AG04450 (cell line): ENCODE measurements around the gene NFIC. TPM values are rescaled to one million over a fixed set of nuclear protein-coding genes. Genes with fewer than 3 reads are reported as not detected.
A peak's percentile ranks its signal among the peaks of the same experiment; 100 is the strongest.

Source experiments
- CTCF ChIA-PET: fragments of 300-600, 350-600 bp; formaldehyde crosslinking; extraction: SDS; loops from one replicate; lab custom pipeline; 2022; ENCODE audit warnings: antibody characterized with exemption, inconsistent platforms; lab: Charles Lee
- POLR2A ChIA-PET: fragments of 350-600 bp; formaldehyde crosslinking; extraction: SDS; loops from one replicate; lab custom pipeline; 2021; ENCODE audit warnings: antibody characterized with exemption, inconsistent platforms; lab: Yijun Ruan, JAX
- DNase-seq: peaks from one replicate; pipeline ENCODE4 v3.0.0-alpha.2; 2011; ENCODE audit warnings: low read depth, low spot score
- H3K27ac ChIP-seq: one replicate; pipeline ENCODE4 v1.5.1; 2012; ENCODE audit warnings: low read depth, low read length, control low read depth
- H3K27me3 ChIP-seq: one replicate; pipeline ENCODE4 v1.6.0; 2012; ENCODE audit warnings: low read length; ENCODE audit not compliant: control insufficient read depth, insufficient read depth
- H3K4me3 ChIP-seq: 2 replicates; pipeline ENCODE4 v1.5.1; 2011; ENCODE audit warnings: mild to moderate bottlenecking, low read depth, low read length, control low read depth
- H3K9me3 ChIP-seq: 2 replicates; pipeline ENCODE4 v1.5.1; 2012; ENCODE audit warnings: low read length; ENCODE audit not compliant: control insufficient read depth, insufficient read depth
- CTCF ChIP-seq: IDR thresholded peaks from 2 replicates; pipeline ENCODE4 v1.5.1; 2011; ENCODE audit warnings: low read depth, low read length, control low read depth, inconsistent platforms
- polyA plus RNA-seq: library from polyadenylated mRNA; depleted of rRNA; stranded (reverse); fragments of >200 nt; gene quantifications from 2 replicates; pipeline ENCODE4 v1.2.3, GENCODE V29; 2011

Gene NFIC
- polyA plus RNA-seq, 1 experiment: 3.9 TPM

GRCh38 chr19:3515891-3516422 is 149.6 kb downstream of the NFIC start:
- CTCF ChIA-PET: interaction anchor here (0.7 to 1.4 kb wide), 2 partner anchors 23 to 190 kb away, joined by 3 to 5 read pairs; partner anchors contain the start of gene TEKTIP1
- no peak for TF ChIP-seq CTCF
- no peak for DNase-seq

GRCh38 chr19:3516675-3517207 is 150.4 kb downstream of the NFIC start:
- ChIA-PET CTCF (interaction anchor here (1.2 to 1.4 kb wide), 2 partner anchors 30 to 190 kb away, joined by 3 to 5 read pairs; no protein-coding TSS in a partner anchor), POLR2A (no interaction called here)
- Histone ChIP-seq H3K27ac (no peak overlapping the region), H3K4me3 (no peak overlapping the region), H3K27me3 (no peaks in the 10 kb centered on the region), H3K9me3 (no peaks in the 10 kb centered on the region; the same call in 1 of the 2 replicates)
- no peak for DNase-seq
- TF ChIP-seq CTCF: no peak

More at GRCh38 chr19:3515891-3516422, 149.6 kb downstream of the NFIC start:
- Histone ChIP-seq H3K27me3 (no peaks in the 10 kb centered on the region), H3K9me3 (no peaks in the 10 kb centered on the region; the same call in 1 of the 2 replicates), H3K27ac (peak overlapping the region; percentile 2), H3K4me3 (no peak overlapping the region)
- POLR2A ChIA-PET: interaction anchor here (1.3 kb wide), 1 partner anchor 30 kb away, joined by 3 read pairs; no protein-coding TSS in a partner anchor

GRCh38 chr19:3517638-3518037 is 151.3 kb downstream of the NFIC start:
- POLR2A ChIA-PET: interaction anchor here (0.6 to 0.7 kb wide), 4 partner anchors 96 to 1791 kb away, joined by 3 to 10 read pairs (median 4); no protein-coding TSS in a partner anchor
- no peak overlapping the region for H3K27ac ChIP-seq
- no peak for DNase-seq
- CTCF ChIA-PET: interaction anchor here (1.2 to 1.3 kb wide), 2 partner anchors 29 to 32 kb away, joined by 3 to 7 read pairs; no protein-coding TSS in a partner anchor
- H3K4me3 ChIP-seq: no peak overlapping the region
- no peak for TF ChIP-seq CTCF
- no peaks in the 10 kb centered on the region; the same call in 1 of the 2 replicates for H3K9me3 ChIP-seq
- H3K27me3 ChIP-seq: no peaks in the 10 kb centered on the region

- DNase-seq: no peak
- POLR2A ChIA-PET: interaction anchor here (0.6 to 0.7 kb wide), 2 partner anchors 1251 to 1791 kb away, joined by 4 to 10 read pairs; no protein-coding TSS in a partner anchor
- H3K9me3 ChIP-seq: no peaks in the 10 kb centered on the region; the same call in 1 of the 2 replicates
Observed at GRCh38 chr19:3518255-3518654, 151.9 kb downstream of the NFIC start.

More at GRCh38 chr19:3518255-3518654, 151.9 kb downstream of the NFIC start:
- Histone ChIP-seq H3K4me3 (no peak overlapping the region), H3K27ac (no peak overlapping the region), H3K27me3 (no peaks in the 10 kb centered on the region)
- no peak for TF ChIP-seq CTCF
- CTCF ChIA-PET: interaction anchor here (1.2 to 1.3 kb wide), 2 partner anchors 28 to 33 kb away, joined by 3 to 7 read pairs; no protein-coding TSS in a partner anchor
